CD4-positive, CD25-positive, alpha-beta regulatory T cell (primary cell): ENCODE data around the gene CCDC186. TPM values are rescaled to one million over a fixed set of nuclear protein-coding genes. Genes with fewer than 3 reads are reported as not detected.
A peak's percentile ranks its signal among the peaks of the same experiment; 100 is the strongest.

Source experiments
- ATAC-seq, 2 donors: fragments of 150-1000 bp; cut with Tn5 transposase; one replicate each; pipeline ENCODE4 v1.10.0; 2021; ENCODE audit warnings: low read depth in 2 of 2, moderate number of reproducible peaks in 2 of 2, moderate library complexity in 1 of 2
- DNase-seq, 3 donors: peaks; one replicate each; pipeline versions ENCODE4 v3.0.0 to v3.0.0-alpha.2; 2012 to 2022; ENCODE audit warnings: mixed read lengths in 1 of 3
- H3K27ac ChIP-seq: one replicate; pipeline ENCODE4 v1.7.0; 2013; ENCODE audit warnings: mild to moderate bottlenecking, low read length; ENCODE audit not compliant: insufficient read depth, poor library complexity, severe bottlenecking
- H3K27me3 ChIP-seq: one replicate; pipeline ENCODE4 v1.7.0; 2013; ENCODE audit warnings: low read length; ENCODE audit not compliant: control insufficient read depth, insufficient read depth
- H3K36me3 ChIP-seq: one replicate; pipeline ENCODE4 v1.7.0; 2013; ENCODE audit warnings: mild to moderate bottlenecking, low read length, moderate library complexity; ENCODE audit not compliant: control insufficient read depth, insufficient read depth
- H3K4me1 ChIP-seq: 2 replicates; pipeline ENCODE4 v1.7.0; 2013; ENCODE audit warnings: mild to moderate bottlenecking, low read length; ENCODE audit not compliant: insufficient read depth, control insufficient read depth, poor library complexity, severe bottlenecking
- H3K4me3 ChIP-seq: one replicate; pipeline ENCODE4 v1.7.0; 2013; ENCODE audit warnings: low read depth, mild to moderate bottlenecking, low read length, moderate library complexity
- H3K9me3 ChIP-seq, 2 experiments: 1 replicate in 1 of 2; 2 replicates in 1 of 2; pipeline ENCODE4 v1.7.0; 2013; ENCODE audit warnings: low read length in 2 of 2, mild to moderate bottlenecking in 1 of 2, moderate library complexity in 1 of 2; ENCODE audit not compliant: control insufficient read depth in 2 of 2
- H3K27ac Mint-ChIP-seq, 3 donors: one replicate each; pipeline ENCODE4 v1.8.0; 2020 to 2022; ENCODE audit warnings: mild to moderate bottlenecking in 3 of 3, mixed read lengths in 3 of 3, moderate library complexity in 2 of 3
- H3K27me3 Mint-ChIP-seq: one replicate; pipeline ENCODE4 v1.8.0; 2022; ENCODE audit warnings: mild to moderate bottlenecking, mixed read lengths
- H3K36me3 Mint-ChIP-seq: one replicate; pipeline ENCODE4 v1.8.0; 2020; ENCODE audit warnings: mixed read lengths
- H3K4me1 Mint-ChIP-seq, 4 donors: one replicate each; pipeline ENCODE4 v1.8.0; 2020 to 2022; ENCODE audit warnings: mixed read lengths in 4 of 4, mild to moderate bottlenecking in 1 of 4
- H3K4me3 Mint-ChIP-seq, 4 donors: one replicate each; pipeline ENCODE4 v1.8.0; 2020 to 2022; ENCODE audit warnings: mild to moderate bottlenecking in 4 of 4, mixed read lengths in 4 of 4, moderate library complexity in 3 of 4
- H3K9me3 Mint-ChIP-seq, 7 donors: one replicate each; pipeline ENCODE4 v1.8.0; 2020 to 2022; ENCODE audit warnings: mixed read lengths in 7 of 7, mild to moderate bottlenecking in 3 of 7, moderate library complexity in 2 of 7
- polyA plus RNA-seq, 4 donors: library from polyadenylated mRNA; unstranded; fragments of 300-500 nt; fragmentation: Illumina TruSeq; gene quantifications; one replicate each; pipeline ENCODE4 v1.2.3, GENCODE V29; 2021
- total RNA-seq: library from RNA; stranded (reverse); gene quantifications from one replicate; pipeline ENCODE4 v1.2.3, GENCODE V29; 2022

The CCDC186 gene
- total and polyA plus RNA-seq, 5 donors from 2014 or later, result 17.3 to 60.1 (median 25.8) TPM

GRCh38 chr10:114140036-114140435 is 34.0 kb downstream of the CCDC186 start:
- Mint-ChIP-seq H3K9me3 (no peaks in the 10 kb centered on the region), H3K4me3 (no peak overlapping the region), H3K36me3 (peaks cover 52% of the 10 kb centered on the region), H3K27ac (no peak overlapping the region), H3K4me1 (peaks cover 0 to 4% (median 2%) of the 10 kb centered on the region in 4 donors), H3K27me3 (no peaks in the 10 kb centered on the region)
- H3K27me3 ChIP-seq, result no peaks in the 10 kb centered on the region
- H3K4me1 ChIP-seq, result no peaks in the 10 kb centered on the region
- ATAC-seq, result no peak
- H3K36me3 ChIP-seq, result peaks cover 68% of the 10 kb centered on the region
- no peak overlapping the region for H3K4me3 ChIP-seq
- no peak overlapping the region for H3K27ac ChIP-seq
- no peak for DNase-seq
- no peaks in the 10 kb centered on the region for H3K9me3 ChIP-seq

GRCh38 chr10:114138581-114138980 is 35.4 kb downstream of the CCDC186 start:
- H3K9me3 ChIP-seq, result no peaks in the 10 kb centered on the region
- peak overlapping the region in 1 of 3 donors; percentile 5 for H3K27ac Mint-ChIP-seq
- H3K27me3 ChIP-seq, result no peaks in the 10 kb centered on the region
- ATAC-seq (no peak), DNase-seq (no peak)
- no peak overlapping the region for H3K27ac ChIP-seq
- no peaks in the 10 kb centered on the region for H3K27me3 Mint-ChIP-seq
- no peaks in the 10 kb centered on the region for H3K9me3 Mint-ChIP-seq
- peaks cover 55% of the 10 kb centered on the region for H3K36me3 Mint-ChIP-seq
- H3K4me3 Mint-ChIP-seq, result no peak overlapping the region
- peaks cover 71% of the 10 kb centered on the region for H3K36me3 ChIP-seq
- H3K4me3 ChIP-seq, result no peak overlapping the region
- no peaks in the 10 kb centered on the region for H3K4me1 ChIP-seq
- peaks cover 0 to 6% (median 4%) of the 10 kb centered on the region in 4 donors for H3K4me1 Mint-ChIP-seq

GRCh38 chr10:114135476-114135875 is 38.5 kb downstream of the CCDC186 start:
- H3K4me1 Mint-ChIP-seq, result peaks cover 0 to 15% (median 9%) of the 10 kb centered on the region in 4 donors
- H3K27ac Mint-ChIP-seq, result no peak overlapping the region
- H3K4me1 ChIP-seq, result no peaks in the 10 kb centered on the region
- no peak for ATAC-seq
- peaks cover 75% of the 10 kb centered on the region for H3K36me3 ChIP-seq
- H3K9me3 Mint-ChIP-seq, result no peaks in the 10 kb centered on the region
- H3K9me3 ChIP-seq, result no peaks in the 10 kb centered on the region
- H3K27me3 ChIP-seq, result no peaks in the 10 kb centered on the region
- H3K4me3 ChIP-seq, result no peak overlapping the region
- peaks cover 52% of the 10 kb centered on the region for H3K36me3 Mint-ChIP-seq
- no peaks in the 10 kb centered on the region for H3K27me3 Mint-ChIP-seq
- H3K4me3 Mint-ChIP-seq, result no peak overlapping the region
- H3K27ac ChIP-seq, result no peak overlapping the region
- no peak for DNase-seq

GRCh38 chr10:114131094-114131493 is 42.9 kb downstream of the CCDC186 start:
- no peaks in the 10 kb centered on the region for H3K9me3 Mint-ChIP-seq
- Histone ChIP-seq H3K4me1 (no peaks in the 10 kb centered on the region), H3K27me3 (no peaks in the 10 kb centered on the region), H3K36me3 (peaks cover 97% of the 10 kb centered on the region), H3K9me3 (no peaks in the 10 kb centered on the region), H3K27ac (no peak overlapping the region), H3K4me3 (no peak overlapping the region)
- DNase-seq, result no peak
- H3K4me3 Mint-ChIP-seq, result no peak overlapping the region
- peaks cover 60% of the 10 kb centered on the region for H3K36me3 Mint-ChIP-seq
- H3K27me3 Mint-ChIP-seq, result no peaks in the 10 kb centered on the region
- peaks cover 0 to 11% (median 7%) of the 10 kb centered on the region in 4 donors for H3K4me1 Mint-ChIP-seq
- peak overlapping the region in 1 of 3 donors; percentile 6 for H3K27ac Mint-ChIP-seq
- no peak for ATAC-seq

GRCh38 chr10:114121031-114121430 is 53.0 kb downstream of the CCDC186 start:
- no peak overlapping the region for H3K4me3 Mint-ChIP-seq
- H3K9me3 Mint-ChIP-seq, result no peaks in the 10 kb centered on the region
- no peak for DNase-seq
- Histone ChIP-seq H3K9me3 (no peaks in the 10 kb centered on the region), H3K4me3 (no peak overlapping the region), H3K27ac (no peak overlapping the region), H3K36me3 (peaks cover 26% of the 10 kb centered on the region), H3K4me1 (no peaks in the 10 kb centered on the region), H3K27me3 (no peaks in the 10 kb centered on the region)
- no peak for ATAC-seq
- H3K27ac Mint-ChIP-seq, result no peak overlapping the region
- H3K36me3 Mint-ChIP-seq, result peaks cover 22% of the 10 kb centered on the region
- H3K4me1 Mint-ChIP-seq, result no peaks in the 10 kb centered on the region
- peaks cover 7% of the 10 kb centered on the region for H3K27me3 Mint-ChIP-seq

GRCh38 chr10:114118514-114118913 is 55.5 kb downstream of the CCDC186 start:
- Mint-ChIP-seq H3K4me3 (no peak overlapping the region), H3K36me3 (peaks cover 11% of the 10 kb centered on the region), H3K27ac (no peak overlapping the region), H3K4me1 (no peaks in the 10 kb centered on the region), H3K9me3 (no peaks in the 10 kb centered on the region), H3K27me3 (peaks cover 21% of the 10 kb centered on the region)
- Histone ChIP-seq H3K27ac (no peak overlapping the region), H3K36me3 (peaks cover 2% of the 10 kb centered on the region), H3K4me3 (no peak overlapping the region), H3K4me1 (no peaks in the 10 kb centered on the region), H3K9me3 (no peaks in the 10 kb centered on the region), H3K27me3 (peaks cover 4% of the 10 kb centered on the region)
- ATAC-seq (no peak), DNase-seq (no peak)

- Histone ChIP-seq H3K4me3 (no peak overlapping the region), H3K27me3 (peaks cover 5% of the 10 kb centered on the region), H3K4me1 (no peaks in the 10 kb centered on the region), H3K27ac (no peak overlapping the region), H3K9me3 (no peaks in the 10 kb centered on the region), H3K36me3 (no peaks in the 10 kb centered on the region)
- Mint-ChIP-seq H3K36me3 (peaks cover 8% of the 10 kb centered on the region), H3K27ac (no peak overlapping the region), H3K4me1 (no peaks in the 10 kb centered on the region), H3K27me3 (peaks cover 28% of the 10 kb centered on the region), H3K4me3 (no peak overlapping the region), H3K9me3 (no peaks in the 10 kb centered on the region)
- DNase-seq (no peak), ATAC-seq (no peak)
Observed at GRCh38 chr10:114117728-114118127, 56.3 kb downstream of the CCDC186 start.

- H3K27ac Mint-ChIP-seq, result no peak overlapping the region
- Histone ChIP-seq H3K27ac (no peak overlapping the region), H3K36me3 (no peaks in the 10 kb centered on the region), H3K4me1 (no peaks in the 10 kb centered on the region), H3K4me3 (no peak overlapping the region), H3K27me3 (peaks cover 8% of the 10 kb centered on the region), H3K9me3 (no peaks in the 10 kb centered on the region)
- no peaks in the 10 kb centered on the region for H3K4me1 Mint-ChIP-seq
- no peaks in the 10 kb centered on the region for H3K9me3 Mint-ChIP-seq
- ATAC-seq (no peak), DNase-seq (no peak)
- peaks cover 4% of the 10 kb centered on the region for H3K36me3 Mint-ChIP-seq
- H3K27me3 Mint-ChIP-seq, result peaks cover 34% of the 10 kb centered on the region
- no peak overlapping the region for H3K4me3 Mint-ChIP-seq
Observed at GRCh38 chr10:114115661-114116445, 58.1 kb downstream of the CCDC186 start.
